Hematopoietic multipotent progenitor cell treated with erythropoietin and hydrocortisone succinate and interleukin-3 and kit ligand, for 15 days (in vitro differentiated cells): ENCODE measurements around the gene SETD1A.
"Not testable (repeated sequence)": the region's sequence is repeated elsewhere in the genome, so short reads cannot be mapped to it uniquely, and the experiment has no call there.

Experiments
- DNase-seq: peaks from one replicate; pipeline ENCODE4 v3.0.0-alpha.2; 2015; ENCODE audit warnings: low spot score

SETD1A gene

GRCh38 chr16:30929167-30929566 is 28.4 kb upstream of the SETD1A start:
- DNase-seq = no peak

DNA sequence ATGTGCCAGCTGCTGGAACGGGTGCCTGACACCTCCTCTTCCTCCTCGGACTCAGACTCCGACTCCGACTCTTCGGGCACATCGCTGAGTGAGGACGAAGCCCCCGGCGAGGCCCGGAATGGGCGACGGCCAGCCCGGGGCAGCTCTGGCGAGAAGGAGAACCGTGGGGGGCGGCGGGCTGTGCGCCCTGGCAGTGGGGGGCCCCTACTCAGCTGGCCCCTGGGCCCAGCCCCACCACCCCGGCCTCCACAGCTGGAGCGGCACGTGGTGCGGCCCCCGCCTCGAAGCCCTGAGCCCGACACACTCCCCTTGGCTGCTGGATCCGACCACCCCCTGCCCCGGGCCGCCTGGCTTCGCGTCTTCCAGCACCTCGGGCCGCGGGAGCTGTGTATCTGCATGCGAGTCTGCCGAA is 27.4 kb upstream of the SETD1A start:
- DNase-seq = no peak

- DNase-seq = no peak
Measured at GRCh38 chr16:30931068-30931650, 26.4 kb upstream of the SETD1A start.

GRCh38 chr16:30934827-30935557 is 22.6 kb upstream of the SETD1A start:
- peak; percentile 49 for DNase-seq

- no peak for DNase-seq
Measured at GRCh38 chr16:30937692-30938091, 19.9 kb upstream of the SETD1A start.

DNA sequence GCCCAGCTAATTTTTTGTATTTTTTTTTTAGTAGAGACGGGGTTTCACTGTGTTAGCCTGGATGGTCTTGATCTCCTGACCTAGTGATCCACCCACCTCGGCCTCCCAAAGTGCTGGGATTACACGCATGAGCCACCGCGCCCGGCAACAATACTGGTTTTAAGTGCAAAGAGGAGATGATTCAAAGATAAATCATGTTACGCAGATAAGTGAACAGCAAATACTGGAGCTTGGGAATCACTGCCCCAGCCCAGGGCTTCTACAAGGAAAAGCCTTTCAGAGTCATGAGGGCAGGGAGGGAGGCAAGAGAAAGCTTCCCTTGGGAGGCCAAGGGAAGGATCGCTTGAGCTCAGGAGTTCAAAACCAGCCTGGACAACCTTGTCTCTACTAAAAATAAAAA is 18.0 kb upstream of the SETD1A start:
- DNase-seq = not testable (repeated sequence)

DNA sequence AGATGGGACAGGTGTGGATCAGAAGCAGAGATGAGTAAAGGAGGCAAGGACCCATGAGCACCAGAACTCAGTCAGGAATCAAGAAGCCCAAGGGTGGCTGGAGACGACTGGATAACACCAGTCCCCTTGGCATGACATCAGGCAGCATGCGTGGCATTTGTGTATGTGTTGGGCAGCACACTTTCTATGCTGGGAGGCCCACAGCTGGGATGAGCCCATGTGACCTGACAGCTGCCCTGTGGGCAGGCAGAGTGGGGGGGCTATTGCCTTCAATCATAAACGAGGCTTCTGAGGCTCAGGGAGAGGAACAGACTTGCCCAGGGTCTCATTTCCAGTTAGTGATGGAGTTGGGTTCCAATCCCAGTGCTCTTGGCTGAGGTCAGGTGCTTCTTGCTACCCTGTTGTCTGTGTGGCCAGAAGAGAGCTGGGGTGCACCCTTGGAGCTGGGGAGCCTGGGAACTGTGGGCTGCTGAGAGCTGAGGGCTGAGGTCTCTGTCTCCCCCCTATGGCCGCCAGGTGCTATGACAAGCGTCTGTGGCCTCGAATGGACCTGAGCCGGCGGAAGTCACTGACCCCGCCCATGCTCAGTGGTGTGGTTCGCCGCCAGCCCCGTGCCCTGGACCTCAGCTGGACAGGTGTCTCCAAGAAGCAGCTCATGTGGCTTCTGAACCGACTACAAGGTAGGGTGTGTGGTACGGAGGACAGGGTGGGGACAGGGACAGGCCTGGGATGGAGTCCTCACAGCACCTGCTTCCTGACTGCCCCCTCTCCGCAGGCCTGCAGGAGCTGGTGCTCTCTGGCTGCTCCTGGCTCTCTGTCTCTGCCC is 15.7 kb upstream of the SETD1A start:
- peak; percentile 85 for DNase-seq

DNA sequence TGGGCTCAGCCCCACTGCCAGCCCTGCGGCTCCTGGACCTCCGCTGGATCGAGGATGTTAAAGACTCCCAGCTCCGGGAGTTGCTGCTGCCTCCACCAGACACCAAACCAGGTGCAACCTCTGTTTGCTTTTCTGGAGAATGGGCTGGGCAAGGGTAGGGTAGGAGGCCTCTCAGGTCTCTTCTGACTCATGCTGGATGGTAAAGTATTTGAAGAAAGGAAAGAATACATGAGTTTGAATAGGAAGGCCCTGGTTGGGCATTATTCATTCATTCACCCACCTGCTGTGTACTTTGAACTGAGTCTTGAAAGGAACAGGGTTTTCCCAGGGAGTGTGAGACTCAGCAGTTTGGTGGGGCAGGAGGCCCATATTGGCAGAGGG is 15.1 kb upstream of the SETD1A start:
- no peak for DNase-seq

DNA sequence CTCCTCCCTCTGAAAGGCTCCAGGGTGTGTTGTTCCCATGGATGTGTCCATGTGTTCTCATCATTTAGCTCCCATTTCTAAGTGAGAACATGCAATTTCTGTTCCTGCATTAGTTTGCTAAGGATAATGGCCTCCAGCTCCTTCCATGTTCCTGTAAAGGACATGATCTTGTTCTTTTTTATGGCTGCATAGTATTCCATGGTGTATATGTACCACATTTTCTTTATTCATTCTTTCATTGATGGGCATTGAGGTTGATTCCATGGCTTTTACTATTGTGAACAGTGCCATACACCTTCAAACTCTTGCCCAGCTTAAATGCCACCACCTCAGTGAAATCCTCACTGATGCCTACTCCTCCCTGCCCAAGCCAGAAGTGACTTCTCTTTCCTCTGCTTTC is 13.2 kb upstream of the SETD1A start:
- no peak for DNase-seq

- DNase-seq = no peak
Measured at GRCh38 chr16:30946671-30947540, 10.6 kb upstream of the SETD1A start.

GRCh38 chr16:30947541-30947858 is 10.1 kb upstream of the SETD1A start:
- no peak for DNase-seq

GRCh38 chr16:30947859-30948666 is 9.5 kb upstream of the SETD1A start:
- DNase-seq = peak; percentile 55

DNA sequence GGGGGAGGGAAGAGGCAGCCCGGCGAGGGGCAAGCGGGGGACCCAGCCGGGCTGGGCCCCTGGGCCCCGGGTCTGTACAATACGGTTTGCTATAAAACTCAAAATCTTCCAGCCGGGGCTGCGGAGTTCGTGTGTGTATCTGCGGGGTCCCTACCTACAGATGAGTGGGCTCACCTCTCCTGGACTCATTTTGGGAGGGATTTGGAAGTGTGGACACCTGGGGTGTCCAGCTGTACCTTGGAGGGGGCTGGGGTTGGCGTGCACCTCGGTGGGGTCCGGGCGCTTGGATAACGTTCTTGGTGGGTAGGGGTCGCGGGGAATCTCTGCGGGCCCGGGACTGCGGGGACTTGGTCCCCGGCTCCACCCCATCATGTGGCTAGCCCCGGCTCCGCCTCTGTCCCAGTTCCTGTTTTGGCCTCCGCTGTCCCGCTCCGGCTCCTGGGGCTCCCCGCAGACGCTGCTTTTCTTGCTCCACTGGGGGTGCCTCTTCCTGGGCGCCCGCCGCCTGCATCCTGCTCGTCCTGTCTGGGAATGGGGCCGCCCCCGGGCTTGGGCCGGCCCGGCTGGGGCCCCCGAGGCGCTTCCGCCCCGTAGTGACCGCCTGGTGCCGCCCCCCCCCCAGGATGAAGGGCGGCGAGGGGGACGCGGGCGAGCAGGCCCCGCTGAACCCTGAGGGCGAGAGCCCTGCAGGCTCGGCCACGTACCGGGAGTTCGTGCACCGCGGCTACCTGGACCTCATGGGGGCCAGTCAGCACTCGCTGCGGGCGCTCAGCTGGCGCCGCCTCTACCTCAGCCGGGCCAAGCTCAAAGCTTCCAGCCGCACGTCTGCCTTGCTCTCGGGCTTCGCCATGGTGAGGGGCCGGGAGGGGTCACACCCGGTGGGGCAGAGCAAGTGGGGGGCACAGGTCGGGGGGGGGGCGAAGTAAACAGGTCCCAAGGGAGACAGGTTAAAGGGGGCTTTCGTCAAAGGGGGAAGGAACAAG is 8.6 kb upstream of the SETD1A start, which contains the start of gene ORAI3:
Gene ORAI3 (plus strand): TSS at position 402 of the 983 bp plus-strand sequence. CDS start 222 bp downstream, at position 624.
- DNase-seq = peak; percentile 40

DNA sequence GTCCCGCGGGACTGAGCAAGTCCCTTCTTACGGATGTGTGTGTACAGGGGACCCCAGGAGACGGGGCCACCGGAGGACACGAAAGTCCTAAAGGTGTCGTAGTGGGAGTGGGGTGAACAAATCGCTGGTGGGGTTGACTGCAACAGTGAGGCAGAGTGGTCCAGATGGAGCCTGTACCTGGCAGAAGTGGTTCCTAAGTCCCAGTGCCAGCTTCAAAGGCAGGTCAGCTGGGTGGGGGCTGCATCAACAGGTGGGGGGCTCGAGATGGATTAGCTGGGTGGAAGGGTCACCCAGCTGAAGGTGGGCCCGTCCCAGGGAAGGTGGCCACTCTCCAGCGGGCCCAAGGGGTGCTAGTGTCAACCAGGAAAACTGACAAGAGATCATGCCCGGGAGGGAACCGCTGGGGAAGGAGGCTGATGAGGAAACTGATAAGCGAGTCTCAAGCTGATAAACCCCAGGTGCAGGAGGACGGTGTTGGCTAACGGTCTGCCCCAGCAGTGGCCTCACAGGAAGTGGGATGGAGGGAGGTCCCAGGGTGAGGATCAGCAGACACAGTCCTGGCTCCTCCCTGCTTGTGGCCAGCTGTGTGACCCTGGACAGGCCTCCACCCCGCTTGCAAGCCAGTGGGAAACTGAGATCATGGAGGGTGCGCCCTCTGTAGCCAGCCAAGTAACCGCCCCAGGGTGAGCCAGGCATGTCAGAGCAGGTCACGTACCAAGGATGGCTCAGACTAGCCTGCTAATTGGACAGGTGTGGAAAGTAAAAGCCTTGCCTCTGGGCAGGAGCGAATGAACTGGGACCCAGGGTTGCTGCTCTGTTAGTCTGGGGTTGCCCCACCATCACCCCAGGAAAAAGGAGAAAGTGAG is 7.7 kb upstream of the SETD1A start:
- DNase-seq = peak; percentile 77

GRCh38 chr16:30950516-30951065 is 7.0 kb upstream of the SETD1A start:
- DNase-seq = no peak

DNA sequence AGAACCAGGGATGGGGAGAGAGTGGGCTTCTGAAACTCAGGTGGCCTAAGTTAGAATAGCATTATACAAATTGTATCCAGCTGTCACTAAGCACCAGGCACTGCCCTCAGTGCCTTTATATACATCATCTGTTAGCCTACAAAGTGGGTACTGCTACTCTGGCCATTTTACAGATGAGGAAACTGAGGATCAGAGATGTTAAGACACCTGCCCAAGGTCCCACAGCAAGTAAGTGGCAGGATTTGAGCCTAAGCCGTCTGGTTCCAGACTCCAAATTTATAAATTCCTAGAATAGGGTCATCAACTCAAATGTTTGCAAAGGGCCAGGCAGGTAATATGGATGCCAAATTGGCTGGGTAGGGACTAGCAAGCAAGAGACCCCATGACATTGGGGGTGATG is 6.4 kb upstream of the SETD1A start:
- no peak for DNase-seq

DNA sequence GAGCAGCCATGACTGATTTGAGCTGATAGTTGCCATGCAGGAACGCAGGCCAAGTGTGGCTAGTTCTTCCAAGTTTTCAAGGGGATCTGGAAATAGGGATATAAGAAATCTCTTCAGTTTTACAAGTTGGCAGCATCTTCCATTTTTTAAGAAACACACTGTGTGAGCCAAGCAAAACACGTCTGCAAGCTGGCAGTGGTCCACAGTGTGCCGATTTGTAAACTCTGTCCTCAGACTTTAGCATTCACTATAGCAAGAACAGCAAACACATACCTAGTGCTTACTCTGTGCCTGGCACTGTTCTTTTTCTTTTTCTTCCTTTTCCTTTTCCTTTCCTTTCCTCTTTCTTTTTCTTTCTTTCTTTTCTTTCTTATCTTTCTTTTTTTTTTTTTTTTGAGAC is 5.8 kb upstream of the SETD1A start:
- DNase-seq = no peak

DNA sequence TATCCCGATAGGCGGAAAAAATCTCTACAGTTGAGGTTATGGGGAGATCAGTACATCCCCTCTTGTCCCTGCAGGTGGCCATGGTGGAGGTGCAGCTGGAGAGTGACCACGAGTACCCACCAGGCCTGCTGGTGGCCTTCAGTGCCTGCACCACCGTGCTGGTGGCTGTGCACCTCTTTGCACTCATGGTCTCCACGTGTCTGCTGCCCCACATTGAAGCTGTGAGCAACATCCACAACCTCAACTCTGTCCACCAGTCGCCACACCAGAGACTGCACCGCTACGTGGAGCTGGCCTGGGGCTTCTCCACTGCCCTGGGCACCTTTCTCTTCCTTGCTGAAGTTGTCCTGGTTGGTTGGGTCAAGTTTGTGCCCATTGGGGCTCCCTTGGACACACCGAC is 4.4 kb upstream of the SETD1A start:
- no peak for DNase-seq
